ENCODE data around the gene TRAK1.

Gene TRAK1

GRCh38 chr3:42140665-42141203, 49.6 kb downstream of the TRAK1 start:
- Histone ChIP-seq H3K27me3 (ENCODE audit: control insufficient read depth, insufficient read depth, low read length) (no peaks in the 10 kb centered on the region), H3K4me1 (ENCODE audit: control insufficient read depth, insufficient read depth, low read length) (no peaks in the 10 kb centered on the region), H3K4me3 (ENCODE audit: low read length) (no peak overlapping the region), H3K36me3 (ENCODE audit: control insufficient read depth, insufficient read depth, low read length) (no peaks in the 10 kb centered on the region), H3K27ac (ENCODE audit: low read depth, low read length) (no peak overlapping the region), H3K9ac (ENCODE audit: low read length) (no peak overlapping the region)

DNA sequence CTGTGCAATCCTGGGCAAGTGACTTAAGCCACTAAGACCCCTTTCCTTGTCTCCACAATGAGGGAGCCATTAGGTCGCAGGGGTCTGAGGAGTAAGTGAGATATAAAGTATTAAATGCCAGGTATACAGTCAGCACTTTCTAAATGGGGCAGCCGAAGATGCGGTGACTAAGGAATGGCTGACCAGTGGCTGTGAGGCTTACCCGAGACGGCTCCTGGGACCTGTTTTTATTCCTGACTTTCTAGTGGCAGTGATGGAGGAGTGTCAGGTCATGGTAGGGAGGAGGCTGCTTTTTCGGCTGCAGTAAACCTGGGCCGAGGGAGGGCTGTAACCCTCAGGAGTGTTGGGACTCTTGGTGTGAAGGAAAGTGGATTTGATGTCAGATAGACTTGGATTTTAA, 52.3 kb downstream of the TRAK1 start:
- Histone ChIP-seq H3K4me3 (ENCODE audit: low read length) (no peak overlapping the region), H3K27ac (ENCODE audit: low read depth, low read length) (no peak overlapping the region)

DNA sequence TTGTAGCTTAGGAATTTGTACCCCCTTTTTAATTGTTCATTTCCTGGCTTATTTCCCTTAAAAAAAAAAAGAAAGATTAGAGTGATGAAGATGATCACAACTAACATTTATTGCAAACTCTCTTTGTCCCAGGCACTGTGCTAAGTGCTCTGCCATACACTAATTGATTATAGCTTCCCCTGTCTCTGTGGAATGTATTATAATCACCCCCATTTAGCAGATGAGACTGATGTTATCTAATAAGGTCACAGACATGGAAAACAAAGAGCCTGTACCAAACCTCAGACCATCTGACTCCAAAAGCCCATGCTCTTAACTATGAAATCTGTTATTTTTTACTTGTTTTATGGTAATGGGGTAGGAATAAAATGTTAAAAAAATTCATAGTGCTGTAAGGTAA, 53.1 kb downstream of the TRAK1 start:
- Histone ChIP-seq H3K9ac (ENCODE audit: low read length) (no peak overlapping the region), H3K27me3 (ENCODE audit: control insufficient read depth, insufficient read depth, low read length) (no peaks in the 10 kb centered on the region), H3K4me1 (ENCODE audit: control insufficient read depth, insufficient read depth, low read length) (no peaks in the 10 kb centered on the region), H3K27ac (ENCODE audit: low read depth, low read length) (no peak overlapping the region), H3K36me3 (ENCODE audit: control insufficient read depth, insufficient read depth, low read length) (no peaks in the 10 kb centered on the region), H3K4me3 (ENCODE audit: low read length) (no peak overlapping the region)

More for the DNA sequence above, 52.3 kb downstream of the TRAK1 start:
- no peaks in the 10 kb centered on the region for H3K4me1 ChIP-seq (ENCODE audit: control insufficient read depth, insufficient read depth, low read length)
- H3K9ac ChIP-seq (ENCODE audit: low read length): no peak overlapping the region
- H3K36me3 ChIP-seq (ENCODE audit: control insufficient read depth, insufficient read depth, low read length): no peaks in the 10 kb centered on the region
- no peaks in the 10 kb centered on the region for H3K27me3 ChIP-seq (ENCODE audit: control insufficient read depth, insufficient read depth, low read length)

DNA sequence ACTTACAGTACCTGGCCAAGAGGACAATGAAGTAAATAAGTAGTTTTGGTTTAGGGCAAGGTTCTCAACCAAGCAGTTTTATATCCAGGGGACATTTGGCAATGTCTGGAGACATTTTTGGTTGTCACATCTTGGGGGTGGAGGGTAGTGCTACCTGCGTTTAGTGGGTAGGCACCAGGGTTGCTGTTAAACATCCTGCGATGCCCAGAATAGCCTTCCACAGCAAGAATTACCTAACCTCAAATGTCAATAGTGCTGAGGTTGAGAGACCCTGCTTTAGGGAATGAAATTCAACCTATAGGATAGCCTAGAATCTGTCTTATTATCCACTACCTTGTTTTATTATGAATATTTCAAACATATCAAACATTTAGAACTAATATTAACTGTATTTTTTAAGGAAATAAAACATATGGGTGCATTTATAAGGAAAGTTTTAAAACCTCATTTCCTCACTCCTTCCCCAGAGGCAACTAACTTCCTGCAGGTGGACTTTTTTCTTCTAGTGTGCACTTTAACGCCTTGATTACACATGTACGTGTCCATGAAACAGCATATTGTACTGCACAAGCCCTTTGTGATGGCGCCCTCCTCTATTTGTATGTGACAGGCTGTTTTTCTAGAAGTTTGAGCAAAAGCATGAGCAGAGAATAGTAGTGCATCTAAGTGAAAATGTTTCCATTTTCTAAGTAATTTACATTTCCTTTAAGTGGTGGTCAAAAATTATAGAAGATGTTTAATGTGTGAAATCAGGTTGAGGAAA, 57.1 kb downstream of the TRAK1 start:
- Histone ChIP-seq H3K4me3 (ENCODE audit: low read length) (no peak overlapping the region), H3K36me3 (ENCODE audit: control insufficient read depth, insufficient read depth, low read length) (no peaks in the 10 kb centered on the region), H3K9ac (ENCODE audit: low read length) (no peak overlapping the region), H3K27ac (ENCODE audit: low read depth, low read length) (no peak overlapping the region), H3K27me3 (ENCODE audit: control insufficient read depth, insufficient read depth, low read length) (no peaks in the 10 kb centered on the region), H3K4me1 (ENCODE audit: control insufficient read depth, insufficient read depth, low read length) (no peaks in the 10 kb centered on the region)

- Histone ChIP-seq H3K4me1 (ENCODE audit: control insufficient read depth, insufficient read depth, low read length) (no peaks in the 10 kb centered on the region), H3K36me3 (ENCODE audit: control insufficient read depth, insufficient read depth, low read length) (no peaks in the 10 kb centered on the region), H3K27ac (ENCODE audit: low read depth, low read length) (no peak overlapping the region), H3K9ac (ENCODE audit: low read length) (no peak overlapping the region), H3K4me3 (ENCODE audit: low read length) (no peak overlapping the region), H3K27me3 (ENCODE audit: control insufficient read depth, insufficient read depth, low read length) (no peaks in the 10 kb centered on the region)
These were observed 57.9 kb downstream of the TRAK1 start for GRCh38 chr3:42148982-42149432.

DNA sequence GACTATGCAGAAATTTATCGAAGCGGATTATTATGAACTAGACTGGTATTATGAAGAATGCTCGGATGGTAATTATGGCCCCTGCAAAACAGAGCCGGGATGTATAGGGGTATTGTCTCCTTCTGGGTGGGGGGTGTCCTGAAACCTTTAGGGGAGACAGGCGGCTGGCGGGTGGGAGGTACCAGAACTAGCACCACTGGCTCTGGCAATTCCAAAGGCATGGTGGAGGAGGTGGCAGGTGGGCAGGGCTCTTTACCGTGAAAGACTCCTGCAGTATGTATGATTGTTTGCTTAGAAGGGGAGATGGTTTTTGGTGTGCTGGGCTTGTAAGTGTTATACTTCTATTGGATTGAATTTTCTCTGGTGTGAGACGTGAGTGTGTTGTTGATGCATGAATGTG, 58.4 kb downstream of the TRAK1 start:
- Histone ChIP-seq H3K27ac (ENCODE audit: low read depth, low read length) (no peak overlapping the region), H3K4me1 (ENCODE audit: control insufficient read depth, insufficient read depth, low read length) (no peaks in the 10 kb centered on the region), H3K36me3 (ENCODE audit: control insufficient read depth, insufficient read depth, low read length) (no peaks in the 10 kb centered on the region), H3K27me3 (ENCODE audit: control insufficient read depth, insufficient read depth, low read length) (no peaks in the 10 kb centered on the region), H3K4me3 (ENCODE audit: low read length) (no peak overlapping the region), H3K9ac (ENCODE audit: low read length) (no peak overlapping the region)

DNA sequence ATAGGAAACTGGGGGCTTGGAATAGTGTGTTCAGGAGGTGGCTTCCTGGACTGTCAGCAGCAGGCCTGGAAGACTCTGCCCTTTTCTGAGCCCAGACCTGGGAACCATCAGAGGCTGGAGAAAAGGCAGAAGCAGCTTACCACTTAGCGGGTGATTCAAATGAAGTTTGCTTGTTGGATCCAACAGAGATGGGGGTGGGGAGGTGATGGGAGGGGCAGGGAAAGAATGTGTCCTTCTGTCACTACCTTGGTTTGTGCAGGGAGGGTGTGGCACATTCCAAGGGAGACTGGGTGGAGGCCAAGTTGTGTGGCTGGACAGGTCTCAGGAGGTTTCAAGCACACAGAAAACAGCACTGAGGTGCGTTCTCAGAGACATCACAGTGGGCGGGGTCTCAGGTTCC, 58.8 kb downstream of the TRAK1 start:
- no peak overlapping the region for H3K4me3 ChIP-seq (ENCODE audit: low read length)
- no peak overlapping the region for H3K27ac ChIP-seq (ENCODE audit: low read depth, low read length)
- no peaks in the 10 kb centered on the region for H3K4me1 ChIP-seq (ENCODE audit: control insufficient read depth, insufficient read depth, low read length)
- H3K36me3 ChIP-seq (ENCODE audit: control insufficient read depth, insufficient read depth, low read length): no peaks in the 10 kb centered on the region
- H3K27me3 ChIP-seq (ENCODE audit: control insufficient read depth, insufficient read depth, low read length): no peaks in the 10 kb centered on the region
- H3K9ac ChIP-seq (ENCODE audit: low read length): no peak overlapping the region

DNA sequence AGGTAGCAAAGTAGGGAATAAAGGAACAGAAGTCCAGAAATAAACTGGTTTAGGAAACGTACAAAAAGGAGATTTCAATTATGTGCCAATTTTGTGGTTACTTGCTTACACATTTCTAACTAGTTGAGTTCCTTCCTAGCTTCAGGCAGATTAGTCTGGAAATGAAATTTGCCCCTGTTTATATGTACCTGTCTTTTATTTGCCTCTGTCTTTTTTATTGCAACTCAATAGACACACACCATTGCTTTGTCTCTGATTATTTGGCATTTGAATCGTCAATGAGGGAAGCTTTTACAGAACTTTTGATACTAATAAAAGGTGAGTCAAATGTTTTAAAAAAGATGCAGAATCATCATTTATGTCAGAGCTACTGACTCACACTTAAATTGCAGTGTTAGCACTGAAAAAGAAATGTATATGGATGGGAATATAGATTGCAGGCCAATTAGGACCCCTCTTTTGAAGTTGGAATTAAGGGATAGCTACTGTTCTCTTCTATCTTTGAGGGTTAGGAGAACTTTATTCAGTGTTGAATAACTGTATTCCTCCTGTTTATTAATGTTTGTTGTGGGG, 60.5 kb downstream of the TRAK1 start:
- H3K9ac ChIP-seq (ENCODE audit: low read length): no peak overlapping the region
- H3K27ac ChIP-seq (ENCODE audit: low read depth, low read length): no peak overlapping the region
- no peaks in the 10 kb centered on the region for H3K36me3 ChIP-seq (ENCODE audit: control insufficient read depth, insufficient read depth, low read length)
- H3K27me3 ChIP-seq (ENCODE audit: control insufficient read depth, insufficient read depth, low read length): no peaks in the 10 kb centered on the region
- H3K4me1 ChIP-seq (ENCODE audit: control insufficient read depth, insufficient read depth, low read length): no peaks in the 10 kb centered on the region
- H3K4me3 ChIP-seq (ENCODE audit: low read length): no peak overlapping the region

DNA sequence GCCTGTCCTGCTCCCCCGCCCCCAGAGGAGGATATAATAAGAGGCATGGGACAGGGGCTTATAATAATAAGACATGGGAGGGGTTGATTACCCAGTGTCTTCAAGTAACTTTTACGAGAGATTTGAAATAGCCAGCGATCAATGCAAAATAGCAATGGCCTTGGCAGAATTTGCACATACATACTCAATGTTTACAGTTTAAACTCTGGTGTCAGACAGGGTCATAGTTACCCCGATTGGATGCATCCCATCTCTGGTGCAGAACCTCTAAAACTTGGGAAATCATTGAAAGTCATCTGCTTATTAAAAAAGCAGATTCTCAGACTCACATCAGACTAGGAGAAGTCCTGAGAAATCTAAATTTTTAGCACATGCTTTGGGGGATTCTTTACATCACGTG, 61.0 kb downstream of the TRAK1 start:
- Histone ChIP-seq H3K27ac (ENCODE audit: low read depth, low read length) (no peak overlapping the region), H3K9ac (ENCODE audit: low read length) (no peak overlapping the region), H3K4me1 (ENCODE audit: control insufficient read depth, insufficient read depth, low read length) (no peaks in the 10 kb centered on the region), H3K36me3 (ENCODE audit: control insufficient read depth, insufficient read depth, low read length) (no peaks in the 10 kb centered on the region), H3K4me3 (ENCODE audit: low read length) (no peak overlapping the region), H3K27me3 (ENCODE audit: control insufficient read depth, insufficient read depth, low read length) (no peaks in the 10 kb centered on the region)

DNA sequence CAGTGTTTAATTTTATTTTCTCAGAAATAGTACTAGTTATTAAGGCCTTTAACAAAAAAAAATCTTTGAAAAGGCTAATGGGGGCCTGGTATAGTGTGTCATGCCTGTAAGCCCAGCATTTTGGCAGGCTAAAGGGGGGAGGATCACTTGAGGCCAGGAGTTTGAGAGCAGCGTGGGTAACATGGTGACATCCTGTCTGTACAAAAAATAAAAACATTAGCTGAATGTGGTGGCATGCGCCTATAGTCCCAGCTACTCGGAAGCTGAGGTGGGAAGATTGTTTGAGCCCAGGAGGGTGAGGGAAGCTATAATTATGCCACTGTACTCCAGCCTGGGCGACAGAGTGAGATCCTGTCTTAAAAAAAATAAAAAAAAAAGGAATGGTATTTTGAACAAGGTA, 61.9 kb downstream of the TRAK1 start:
- no peaks in the 10 kb centered on the region for H3K4me1 ChIP-seq (ENCODE audit: control insufficient read depth, insufficient read depth, low read length)
- no peak overlapping the region for H3K9ac ChIP-seq (ENCODE audit: low read length)
- H3K27ac ChIP-seq (ENCODE audit: low read depth, low read length): no peak overlapping the region

GRCh38 chr3:42157540-42158538, 66.7 kb downstream of the TRAK1 start:
- no peaks in the 10 kb centered on the region for H3K27me3 ChIP-seq (ENCODE audit: control insufficient read depth, insufficient read depth, low read length)
- no peak overlapping the region for H3K4me3 ChIP-seq (ENCODE audit: low read length)
- no peak overlapping the region for H3K9ac ChIP-seq (ENCODE audit: low read length)
- H3K27ac ChIP-seq (ENCODE audit: low read depth, low read length): no peak overlapping the region
- no peaks in the 10 kb centered on the region for H3K36me3 ChIP-seq (ENCODE audit: control insufficient read depth, insufficient read depth, low read length)
- peaks cover 2% of the 10 kb centered on the region for H3K4me1 ChIP-seq (ENCODE audit: control insufficient read depth, insufficient read depth, low read length)

More for the DNA sequence above, 61.9 kb downstream of the TRAK1 start:
- Histone ChIP-seq H3K36me3 (ENCODE audit: control insufficient read depth, insufficient read depth, low read length) (no peaks in the 10 kb centered on the region), H3K27me3 (ENCODE audit: control insufficient read depth, insufficient read depth, low read length) (no peaks in the 10 kb centered on the region), H3K4me3 (ENCODE audit: low read length) (no peak overlapping the region)

GRCh38 chr3:42159147-42159546, 68.0 kb downstream of the TRAK1 start:
- Histone ChIP-seq H3K27ac (ENCODE audit: low read depth, low read length) (no peak overlapping the region), H3K4me3 (ENCODE audit: low read length) (peak overlapping the region; percentile 5), H3K36me3 (ENCODE audit: control insufficient read depth, insufficient read depth, low read length) (no peaks in the 10 kb centered on the region), H3K4me1 (ENCODE audit: control insufficient read depth, insufficient read depth, low read length) (peaks cover 2% of the 10 kb centered on the region), H3K27me3 (ENCODE audit: control insufficient read depth, insufficient read depth, low read length) (no peaks in the 10 kb centered on the region), H3K9ac (ENCODE audit: low read length) (peak overlapping the region; percentile 19)

All from rectal smooth muscle tissue (tissue), 1 donor.